Colonic mucosa (tissue), 4 donors: ENCODE results near the gene ELAVL1. TPM values are rescaled to one million over a fixed set of nuclear protein-coding genes. Genes with fewer than 3 reads are reported as not detected.

ENCODE experiments used
- DNase-seq: peaks from one replicate; pipeline ENCODE4 v3.0.0-alpha.2; 2020
- H3K27ac ChIP-seq: fragments of 200-600 bp; one replicate; pipeline ENCODE4 v1.8.0; 2021
- H3K27me3 ChIP-seq: fragments of 200-600 bp; one replicate; pipeline ENCODE4 v1.8.0; 2021
- H3K36me3 ChIP-seq: fragments of 200-600 bp; one replicate; pipeline ENCODE4 v1.8.0; 2021
- H3K4me1 ChIP-seq: fragments of 200-600 bp; one replicate; pipeline ENCODE4 v1.8.0; 2021; ENCODE audit warnings: mild to moderate bottlenecking
- H3K4me3 ChIP-seq: fragments of 200-600 bp; one replicate; pipeline ENCODE4 v1.8.0; 2021
- H3K9ac ChIP-seq, 2 donors: one replicate each; pipeline ENCODE4 v1.7.0; 2013; ENCODE audit warnings: control low read depth in 2 of 2, low read depth in 2 of 2, low read length in 2 of 2
- H3K9me3 ChIP-seq: fragments of 200-600 bp; one replicate; pipeline ENCODE4 v1.8.0; 2021
- intact Hi-C: fragments of 100-400 bp; cut with DNase I; formaldehyde crosslinking; loops from one replicate; pipeline ENCODE4 v1.14.1; 2022
- total RNA-seq, 2 donors: library from RNA; stranded (reverse); fragmentation: NEBNext Ultra II Directional in 1 of 2; extraction: Animal tissue kit (Norgen Biotek cat#: 25700) in 1 of 2; gene quantifications; one replicate each; pipeline ENCODE4 v1.2.1, GENCODE V29; 2021
- TF ChIP-seq, protein P1 (sequence below): fragments of 200-600 bp; IDR thresholded peaks from one replicate; pipeline ENCODE4 v1.8.0; 2022; ENCODE audit warnings: antibody characterized with exemption, mild to moderate bottlenecking
- donor health status: healthy.
- donor health status: DM: no; HTN: no; CAD: no.
- donor health status: DM: no; HTN: no; CAD: no.

ELAVL1 gene
- total RNA-seq, 2 donors from 2014 or later: 65.8 to 116 TPM

DNA sequence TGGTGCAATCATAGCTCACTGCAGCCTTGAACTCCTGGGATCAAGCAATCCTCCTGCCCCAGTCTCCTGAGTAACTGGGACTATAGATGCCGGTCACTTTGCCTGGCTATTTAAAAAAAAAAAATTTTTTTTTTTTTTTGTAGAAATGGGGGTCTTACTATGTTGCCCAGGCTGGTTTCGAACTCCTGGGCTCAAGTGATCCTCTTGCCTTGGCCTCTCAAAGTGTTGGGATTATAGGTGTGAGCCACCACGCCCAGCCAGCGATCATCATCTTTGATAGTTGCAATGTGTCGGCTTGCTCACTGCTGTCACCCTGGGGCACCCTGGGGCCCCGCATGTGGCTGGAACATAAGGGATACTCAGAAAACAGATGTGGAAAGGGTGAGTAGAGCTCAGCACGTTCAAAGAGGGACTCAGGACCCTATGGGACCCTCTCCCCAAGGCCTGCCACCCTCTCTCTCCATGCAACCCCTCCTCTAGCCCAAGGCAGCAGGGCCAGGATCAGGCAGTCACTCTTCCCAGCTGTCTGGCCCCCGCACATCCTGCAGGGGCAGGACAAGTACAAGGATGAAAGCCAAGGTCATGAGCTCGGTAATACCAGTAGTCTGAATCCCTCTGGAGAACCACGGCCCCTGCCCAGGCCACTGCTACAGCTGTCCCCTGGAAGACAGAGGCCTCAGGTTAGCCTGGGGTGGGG lies 40.6 kb upstream of the ELAVL1 start:
- Histone ChIP-seq H3K27me3 (no peaks in the 10 kb centered on the region), H3K9ac (no peak overlapping the region), H3K36me3 (no peaks in the 10 kb centered on the region), H3K4me3 (no peak overlapping the region), H3K9me3 (no peaks in the 10 kb centered on the region), H3K27ac (no peak overlapping the region), H3K4me1 (peaks cover 6% of the 10 kb centered on the region)
- intact Hi-C loops: no loop called here
- DNase-seq: no peak
- TF ChIP-seq, protein P1, sequence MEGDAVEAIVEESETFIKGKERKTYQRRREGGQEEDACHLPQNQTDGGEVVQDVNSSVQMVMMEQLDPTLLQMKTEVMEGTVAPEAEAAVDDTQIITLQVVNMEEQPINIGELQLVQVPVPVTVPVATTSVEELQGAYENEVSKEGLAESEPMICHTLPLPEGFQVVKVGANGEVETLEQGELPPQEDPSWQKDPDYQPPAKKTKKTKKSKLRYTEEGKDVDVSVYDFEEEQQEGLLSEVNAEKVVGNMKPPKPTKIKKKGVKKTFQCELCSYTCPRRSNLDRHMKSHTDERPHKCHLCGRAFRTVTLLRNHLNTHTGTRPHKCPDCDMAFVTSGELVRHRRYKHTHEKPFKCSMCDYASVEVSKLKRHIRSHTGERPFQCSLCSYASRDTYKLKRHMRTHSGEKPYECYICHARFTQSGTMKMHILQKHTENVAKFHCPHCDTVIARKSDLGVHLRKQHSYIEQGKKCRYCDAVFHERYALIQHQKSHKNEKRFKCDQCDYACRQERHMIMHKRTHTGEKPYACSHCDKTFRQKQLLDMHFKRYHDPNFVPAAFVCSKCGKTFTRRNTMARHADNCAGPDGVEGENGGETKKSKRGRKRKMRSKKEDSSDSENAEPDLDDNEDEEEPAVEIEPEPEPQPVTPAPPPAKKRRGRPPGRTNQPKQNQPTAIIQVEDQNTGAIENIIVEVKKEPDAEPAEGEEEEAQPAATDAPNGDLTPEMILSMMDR: no peak

DNA sequence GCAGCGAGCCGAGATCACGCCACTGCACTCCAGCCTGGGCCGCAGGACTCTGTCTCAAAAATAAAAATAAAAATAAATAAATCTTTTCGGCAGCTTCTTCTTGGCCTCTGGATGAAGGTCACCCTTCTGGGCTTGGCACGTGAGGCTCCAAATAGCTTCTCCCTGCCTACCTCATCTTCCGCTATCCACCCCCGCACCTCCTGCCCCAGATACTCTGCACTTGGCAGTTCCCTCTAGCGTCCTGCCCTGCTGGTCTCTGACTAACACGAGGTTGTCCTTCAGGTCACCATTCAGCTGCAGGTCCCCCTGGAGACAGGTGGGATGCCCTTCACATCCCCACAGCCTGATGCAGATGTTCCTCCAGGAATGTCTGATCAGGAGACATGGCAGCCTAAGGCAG lies 38.6 kb upstream of the ELAVL1 start:
- TF ChIP-seq, protein P1: no peak
- H3K4me3 ChIP-seq: no peak overlapping the region
- H3K4me1 ChIP-seq: no peaks in the 10 kb centered on the region
- DNase-seq: no peak
- H3K9me3 ChIP-seq: no peaks in the 10 kb centered on the region
- no peaks in the 10 kb centered on the region for H3K27me3 ChIP-seq
- no peak overlapping the region for H3K27ac ChIP-seq
- H3K9ac ChIP-seq: no peak overlapping the region
- intact Hi-C loops: no loop called here
- no peaks in the 10 kb centered on the region for H3K36me3 ChIP-seq

DNA sequence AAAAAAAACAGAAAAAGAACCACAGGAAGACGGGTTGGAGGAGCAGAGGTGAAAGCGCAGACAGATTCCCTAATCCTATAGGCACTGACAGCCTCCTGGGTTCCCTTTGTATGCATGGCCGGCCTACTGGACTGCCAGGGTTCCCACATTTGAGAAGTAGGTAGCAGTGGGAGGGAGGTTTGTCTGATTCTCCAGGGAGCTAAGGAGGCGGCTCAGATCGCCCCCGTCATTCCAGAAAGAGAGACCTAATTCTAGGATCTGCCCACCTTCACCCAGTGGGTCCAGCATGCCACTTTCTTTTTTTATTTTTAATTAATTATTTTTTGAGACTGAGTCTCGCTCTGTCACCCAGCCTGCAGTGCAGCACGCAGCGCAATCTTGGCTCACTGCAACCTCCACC lies 37.5 kb upstream of the ELAVL1 start:
- no peak for DNase-seq
- H3K36me3 ChIP-seq: no peaks in the 10 kb centered on the region
- no peaks in the 10 kb centered on the region for H3K27me3 ChIP-seq
- H3K9ac ChIP-seq: no peak overlapping the region
- no peak overlapping the region for H3K27ac ChIP-seq
- intact Hi-C loops: no loop called here
- H3K4me1 ChIP-seq: no peaks in the 10 kb centered on the region
- H3K9me3 ChIP-seq: no peaks in the 10 kb centered on the region
- H3K4me3 ChIP-seq: no peak overlapping the region
- TF ChIP-seq, protein P1: no peak

DNA sequence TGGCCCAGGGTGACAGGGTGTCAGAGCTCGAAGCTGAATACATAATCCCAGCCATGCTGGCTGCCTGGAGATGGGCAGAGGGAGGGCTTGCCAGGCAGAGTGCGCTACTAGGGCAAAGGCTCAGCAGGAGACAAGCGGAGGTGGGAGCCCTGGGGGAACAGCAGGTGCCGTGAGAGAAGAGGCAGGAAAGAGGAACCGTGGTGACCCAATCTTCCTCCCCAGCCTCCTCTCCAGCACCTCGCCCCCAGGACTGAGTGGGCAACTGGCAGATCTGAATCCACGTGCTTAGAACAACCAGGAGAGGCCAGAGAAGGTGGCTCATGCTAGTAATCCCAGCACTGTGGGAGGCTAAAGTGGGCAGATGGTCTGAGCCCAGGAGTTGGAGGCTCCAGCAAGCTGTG lies 36.1 kb upstream of the ELAVL1 start:
- no peaks in the 10 kb centered on the region for H3K4me1 ChIP-seq
- intact Hi-C loops: no loop called here
- TF ChIP-seq, protein P1: no peak
- DNase-seq: no peak
- H3K9ac ChIP-seq: no peak overlapping the region
- no peaks in the 10 kb centered on the region for H3K36me3 ChIP-seq
- no peak overlapping the region for H3K27ac ChIP-seq
- no peak overlapping the region for H3K4me3 ChIP-seq
- H3K9me3 ChIP-seq: no peaks in the 10 kb centered on the region
- H3K27me3 ChIP-seq: no peaks in the 10 kb centered on the region

DNA sequence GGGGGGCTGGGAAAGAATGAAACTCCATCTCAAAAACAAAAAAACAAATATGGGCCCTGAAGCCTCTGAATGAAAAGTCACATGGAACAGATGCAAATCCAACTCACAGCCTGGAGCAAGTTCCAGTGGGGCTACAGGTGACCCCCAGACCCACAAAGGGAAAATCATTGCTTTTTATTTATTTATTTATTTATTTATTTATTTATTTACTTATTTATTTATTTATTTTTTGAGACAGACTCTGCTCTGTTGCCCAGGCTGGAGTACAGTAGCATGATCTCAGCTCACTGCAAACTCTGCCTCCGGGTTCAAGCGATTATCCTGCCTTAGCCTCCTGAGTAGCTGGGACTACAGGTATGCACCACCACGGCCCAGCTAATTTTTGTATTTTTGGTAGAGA lies 33.8 kb upstream of the ELAVL1 start:
- H3K9me3 ChIP-seq: no peaks in the 10 kb centered on the region
- no peak overlapping the region for H3K9ac ChIP-seq
- H3K27me3 ChIP-seq: no peaks in the 10 kb centered on the region
- intact Hi-C loops: no loop called here
- no peaks in the 10 kb centered on the region for H3K36me3 ChIP-seq
- no peak overlapping the region for H3K27ac ChIP-seq
- no peaks in the 10 kb centered on the region for H3K4me1 ChIP-seq
- DNase-seq: no peak
- TF ChIP-seq, protein P1: no peak
- H3K4me3 ChIP-seq: no peak overlapping the region
